Right ventricle myocardium superior (tissue), 1 donor: ENCODE data around the gene ST7L. TPM values are rescaled to one million over a fixed set of nuclear protein-coding genes. Genes with fewer than 3 reads are reported as not detected.

Experiments used
- ATAC-seq: fragments of 200-7000 bp; cut with Tn5 transposase; one replicate; pipeline ENCODE4 v1.9.1; 2020; ENCODE audit warnings: mild to moderate bottlenecking; ENCODE audit not compliant: poor library complexity
- DNase-seq: peaks from one replicate; pipeline ENCODE4 v3.0.0-alpha.2; 2020
- intact Hi-C: fragments of 100-400 bp; cut with DNase I; formaldehyde crosslinking; loops from one replicate; pipeline ENCODE4 v1.11.2; 2022
- total RNA-seq: library from RNA; stranded (reverse); fragmentation: NEBNext Ultra II Directional; extraction: Animal tissue kit (Norgen Biotek cat#: 25700); gene quantifications from one replicate; pipeline ENCODE4 v1.2.1, GENCODE V29; 2021
- donor health status: DM: no; HTN: yes; CAD: no; lungs with severe emphysema.

ST7L gene
- total RNA-seq, 1 donor from 2014 or later, result 11.9 TPM

- DNase-seq (no peak), ATAC-seq (no peak)
- intact Hi-C loops, result no loop called here
These were observed 90.9 kb downstream of the ST7L start for GRCh38 chr1:112528076-112528475.

- no peak for DNase-seq
- intact Hi-C loops, result no loop called here
- ATAC-seq, result no peak
These were observed 91.5 kb downstream of the ST7L start for GRCh38 chr1:112527266-112528010.

- ATAC-seq, result no peak
- no peak for DNase-seq
- intact Hi-C loops, result no loop called here
These were observed 94.0 kb downstream of the ST7L start for GRCh38 chr1:112524986-112525385.

- ATAC-seq (peak; percentile 80), DNase-seq (peak; percentile 55)
- intact Hi-C loops, result no loop called here
These were observed 94.7 kb downstream of the ST7L start for GRCh38 chr1:112524251-112524650.

- DNase-seq (no peak), ATAC-seq (no peak)
- intact Hi-C loops, result no loop called here
These were observed 96.3 kb downstream of the ST7L start for GRCh38 chr1:112522621-112523020.

GRCh38 chr1:112520166-112520565, 98.8 kb downstream of the ST7L start:
- intact Hi-C loops, result no loop called here
- ATAC-seq, result no peak
- no peak for DNase-seq

GRCh38 chr1:112518186-112518585, 100.8 kb downstream of the ST7L start:
- peak; percentile 76 for ATAC-seq
- intact Hi-C loops, result no loop called here

GRCh38 chr1:112517646-112518045, 101.3 kb downstream of the ST7L start:
- ATAC-seq (peak; percentile 14), DNase-seq (no peak)
- intact Hi-C loops, result no loop called here

More at GRCh38 chr1:112518186-112518585, 100.8 kb downstream of the ST7L start:
- DNase-seq, result no peak

- intact Hi-C loops, result no loop called here
- ATAC-seq (no peak), DNase-seq (no peak)
These were observed 101.7 kb downstream of the ST7L start for GRCh38 chr1:112517231-112517630.

- no peak for ATAC-seq
- DNase-seq, result no peak
These were observed 102.8 kb downstream of the ST7L start for GRCh38 chr1:112516141-112516540.

GRCh38 chr1:112515311-112516009, 103.5 kb downstream of the ST7L start:
- DNase-seq, result no peak
- ATAC-seq, result no peak
- intact Hi-C loops, result no loop called here

More at GRCh38 chr1:112516141-112516540, 102.8 kb downstream of the ST7L start:
- intact Hi-C loops, result no loop called here

GRCh38 chr1:112514901-112515300, 104.0 kb downstream of the ST7L start:
- ATAC-seq (no peak), DNase-seq (no peak)
- intact Hi-C loops, result no loop called here

GRCh38 chr1:112513112-112513870, 105.7 kb downstream of the ST7L start:
- intact Hi-C loops, result no loop called here
- ATAC-seq, result no peak
- DNase-seq, result no peak

GRCh38 chr1:112511897-112512296, 107.0 kb downstream of the ST7L start:
- ATAC-seq (no peak), DNase-seq (no peak)
- intact Hi-C loops, result no loop called here

- DNase-seq (no peak), ATAC-seq (no peak)
- intact Hi-C loops, result no loop called here
These were observed 108.6 kb downstream of the ST7L start for GRCh38 chr1:112510340-112510739.

- DNase-seq (no peak), ATAC-seq (no peak)
- intact Hi-C loops, result loop anchor here (10.0 kb wide), 2 partner anchors 105 to 205 kb away; partner anchors contain the start of genes CAPZA1, PPM1J and ST7L
These were observed 109.2 kb downstream of the ST7L start for GRCh38 chr1:112509660-112510178.

GRCh38 chr1:112509005-112509659, 109.8 kb downstream of the ST7L start:
- no peak for ATAC-seq
- no peak for DNase-seq
- intact Hi-C loops, result loop anchor here (10.0 kb wide), 2 partner anchors 106 to 206 kb away; partner anchors contain the start of genes CAPZA1, PPM1J and ST7L

GRCh38 chr1:112508278-112509004, 110.5 kb downstream of the ST7L start, which contains the start of gene WNT2B:
WNT2B (plus strand) TSS chr1:112508965; CDS start chr1:112509263, 298 bp downstream.
- intact Hi-C loops, result loop anchor here (10.0 kb wide), 2 partner anchors 106 to 206 kb away; partner anchors contain the start of genes CAPZA1, PPM1J and ST7L
- ATAC-seq (peak; percentile 75), DNase-seq (peak; percentile 50)
